ENCODE data around the gene ZSCAN31. TPM values are rescaled to one million over a fixed set of nuclear protein-coding genes. Genes with fewer than 3 reads are reported as not detected.
A peak's percentile ranks its signal among the peaks of the same experiment; 100 is the strongest.

ZSCAN31 gene
- total and polyA plus RNA-seq, 9 of the 15 experiments (the other 6 are each of a cell fraction or from before 2014, with no cell fraction given) = 3.9 to 12.1 (median 7.0) TPM

DNA sequence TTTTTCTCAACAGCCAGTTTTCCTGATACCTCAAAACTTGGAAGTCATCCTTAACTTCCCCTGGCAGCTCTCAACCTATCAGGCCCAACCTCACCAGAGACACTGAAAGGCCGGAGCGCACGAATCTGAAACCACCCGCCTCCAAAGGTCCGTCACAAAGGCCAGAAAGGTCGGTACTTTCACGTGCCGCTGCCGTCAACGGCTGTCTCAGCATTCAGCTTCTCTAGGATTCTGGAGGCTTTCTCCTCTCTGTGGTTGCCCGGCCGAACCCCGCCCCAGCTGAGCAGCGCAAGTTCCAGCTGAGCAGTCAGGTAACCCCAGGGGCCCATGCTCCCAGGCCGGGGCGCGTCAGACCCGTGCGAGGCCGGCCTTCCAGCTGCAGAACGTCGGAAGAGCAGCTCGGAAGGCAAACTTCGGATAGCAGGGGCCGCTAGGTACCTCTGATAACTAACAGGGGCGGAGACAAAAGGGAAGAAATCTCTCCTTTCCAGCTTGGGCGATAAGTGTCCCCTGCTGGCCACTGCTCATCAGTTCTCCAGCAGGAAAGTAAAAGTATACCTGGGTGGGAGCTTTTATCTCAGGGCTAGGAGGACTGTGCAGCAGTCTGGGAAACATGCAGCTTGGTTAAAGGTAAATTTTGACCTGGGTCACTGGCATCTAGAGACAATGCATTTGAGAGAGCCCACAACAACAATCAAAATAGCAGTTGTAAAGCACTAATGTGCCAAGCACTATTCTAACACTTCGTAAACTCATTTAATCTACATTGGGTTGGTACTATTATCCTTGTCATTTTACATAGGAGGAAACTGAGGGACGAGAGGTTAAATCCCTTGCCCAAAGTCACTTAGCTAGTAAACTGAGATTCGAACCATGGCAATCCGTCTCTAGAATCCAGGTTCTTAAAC is 47.5 kb upstream of the ZSCAN31 start (continued):
- no peak for TF ChIP-seq ZNF644 (tag; IDR thresholded peaks at IDR 0.05; ENCODE audit: low read depth)
- no peak for TF ChIP-seq ZNF586 (CRISPR knock-in tag; conservative IDR thresholded peaks at IDR 0.05)
- TF ChIP-seq, protein P1, sequence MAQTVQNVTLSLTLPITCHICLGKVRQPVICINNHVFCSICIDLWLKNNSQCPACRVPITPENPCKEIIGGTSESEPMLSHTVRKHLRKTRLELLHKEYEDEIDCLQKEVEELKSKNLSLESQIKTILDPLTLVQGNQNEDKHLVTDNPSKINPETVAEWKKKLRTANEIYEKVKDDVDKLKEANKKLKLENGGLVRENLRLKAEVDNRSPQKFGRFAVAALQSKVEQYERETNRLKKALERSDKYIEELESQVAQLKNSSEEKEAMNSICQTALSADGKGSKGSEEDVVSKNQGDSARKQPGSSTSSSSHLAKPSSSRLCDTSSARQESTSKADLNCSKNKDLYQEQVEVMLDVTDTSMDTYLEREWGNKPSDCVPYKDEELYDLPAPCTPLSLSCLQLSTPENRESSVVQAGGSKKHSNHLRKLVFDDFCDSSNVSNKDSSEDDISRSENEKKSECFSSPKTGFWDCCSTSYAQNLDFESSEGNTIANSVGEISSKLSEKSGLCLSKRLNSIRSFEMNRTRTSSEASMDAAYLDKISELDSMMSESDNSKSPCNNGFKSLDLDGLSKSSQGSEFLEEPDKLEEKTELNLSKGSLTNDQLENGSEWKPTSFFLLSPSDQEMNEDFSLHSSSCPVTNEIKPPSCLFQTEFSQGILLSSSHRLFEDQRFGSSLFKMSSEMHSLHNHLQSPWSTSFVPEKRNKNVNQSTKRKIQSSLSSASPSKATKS (CRISPR knock-in tag; IDR thresholded peaks at IDR 0.05) = no peak
- TF ChIP-seq RB1 (IDR thresholded peaks at IDR 0.05; ENCODE audit: low read depth) = peak; percentile 63; the same call in 1 of the 2 replicates
- no peak for TF ChIP-seq ZC3H11A (IDR thresholded peaks at IDR 0.05; ENCODE audit: low read depth, low read length)
- TF ChIP-seq, protein P2, sequence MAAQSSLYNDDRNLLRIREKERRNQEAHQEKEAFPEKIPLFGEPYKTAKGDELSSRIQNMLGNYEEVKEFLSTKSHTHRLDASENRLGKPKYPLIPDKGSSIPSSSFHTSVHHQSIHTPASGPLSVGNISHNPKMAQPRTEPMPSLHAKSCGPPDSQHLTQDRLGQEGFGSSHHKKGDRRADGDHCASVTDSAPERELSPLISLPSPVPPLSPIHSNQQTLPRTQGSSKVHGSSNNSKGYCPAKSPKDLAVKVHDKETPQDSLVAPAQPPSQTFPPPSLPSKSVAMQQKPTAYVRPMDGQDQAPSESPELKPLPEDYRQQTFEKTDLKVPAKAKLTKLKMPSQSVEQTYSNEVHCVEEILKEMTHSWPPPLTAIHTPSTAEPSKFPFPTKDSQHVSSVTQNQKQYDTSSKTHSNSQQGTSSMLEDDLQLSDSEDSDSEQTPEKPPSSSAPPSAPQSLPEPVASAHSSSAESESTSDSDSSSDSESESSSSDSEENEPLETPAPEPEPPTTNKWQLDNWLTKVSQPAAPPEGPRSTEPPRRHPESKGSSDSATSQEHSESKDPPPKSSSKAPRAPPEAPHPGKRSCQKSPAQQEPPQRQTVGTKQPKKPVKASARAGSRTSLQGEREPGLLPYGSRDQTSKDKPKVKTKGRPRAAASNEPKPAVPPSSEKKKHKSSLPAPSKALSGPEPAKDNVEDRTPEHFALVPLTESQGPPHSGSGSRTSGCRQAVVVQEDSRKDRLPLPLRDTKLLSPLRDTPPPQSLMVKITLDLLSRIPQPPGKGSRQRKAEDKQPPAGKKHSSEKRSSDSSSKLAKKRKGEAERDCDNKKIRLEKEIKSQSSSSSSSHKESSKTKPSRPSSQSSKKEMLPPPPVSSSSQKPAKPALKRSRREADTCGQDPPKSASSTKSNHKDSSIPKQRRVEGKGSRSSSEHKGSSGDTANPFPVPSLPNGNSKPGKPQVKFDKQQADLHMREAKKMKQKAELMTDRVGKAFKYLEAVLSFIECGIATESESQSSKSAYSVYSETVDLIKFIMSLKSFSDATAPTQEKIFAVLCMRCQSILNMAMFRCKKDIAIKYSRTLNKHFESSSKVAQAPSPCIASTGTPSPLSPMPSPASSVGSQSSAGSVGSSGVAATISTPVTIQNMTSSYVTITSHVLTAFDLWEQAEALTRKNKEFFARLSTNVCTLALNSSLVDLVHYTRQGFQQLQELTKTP (IDR thresholded peaks at IDR 0.05; ENCODE audit: low read depth in 1 of 2, partially characterized antibody in 2 of 2) = no peak
- no peak for TF ChIP-seq EWSR1 (IDR thresholded peaks at IDR 0.05; ENCODE audit: borderline replicate concordance, low read depth, partially characterized antibody)
- TF ChIP-seq TEAD4 (IDR thresholded peaks at IDR 0.05; ENCODE audit: low read length) = peak; percentile 39
- TF ChIP-seq TEAD4 (CRISPR knock-in tag; IDR thresholded peaks at IDR 0.05; ENCODE audit: borderline replicate concordance) = no peak
- peak; percentile 62; the same call in 1 of the 2 replicates for TF ChIP-seq ADNP (tag; IDR thresholded peaks at IDR 0.05)
- TF ChIP-seq FUS (optimal IDR thresholded peaks at IDR 0.05; ENCODE audit: low read depth, low read length) = no peak
- TF ChIP-seq NFYB (IDR thresholded peaks at IDR 0.05; ENCODE audit: extremely low read depth, insufficient read length) = no peak
- TF ChIP-seq ATF1 (CRISPR knock-in tag; IDR thresholded peaks at IDR 0.05) = no peak
- TF ChIP-seq ATF1 (tag; IDR thresholded peaks at IDR 0.05) = peak; percentile 85
- TF ChIP-seq SETDB1 (IDR thresholded peaks at IDR 0.05; ENCODE audit: low read length) = no peak
- TF ChIP-seq, protein P3, sequence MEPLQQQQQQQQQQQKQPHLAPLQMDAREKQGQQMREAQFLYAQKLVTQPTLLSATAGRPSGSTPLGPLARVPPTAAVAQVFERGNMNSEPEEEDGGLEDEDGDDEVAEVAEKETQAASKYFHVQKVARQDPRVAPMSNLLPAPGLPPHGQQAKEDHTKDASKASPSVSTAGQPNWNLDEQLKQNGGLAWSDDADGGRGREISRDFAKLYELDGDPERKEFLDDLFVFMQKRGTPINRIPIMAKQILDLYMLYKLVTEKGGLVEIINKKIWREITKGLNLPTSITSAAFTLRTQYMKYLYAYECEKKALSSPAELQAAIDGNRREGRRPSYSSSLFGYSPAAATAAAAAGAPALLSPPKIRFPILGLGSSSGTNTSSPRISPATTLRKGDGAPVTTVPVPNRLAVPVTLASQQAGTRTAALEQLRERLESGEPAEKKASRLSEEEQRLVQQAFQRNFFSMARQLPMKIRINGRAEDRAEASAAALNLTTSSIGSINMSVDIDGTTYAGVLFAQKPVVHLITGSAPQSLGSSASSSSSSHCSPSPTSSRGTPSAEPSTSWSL (CRISPR knock-in tag; IDR thresholded peaks at IDR 0.05; ENCODE audit: borderline replicate concordance) = no peak
- TF ChIP-seq ZNF282 (CRISPR knock-in tag; IDR thresholded peaks at IDR 0.05) = no peak
- no peak for TF ChIP-seq ZNF780A (CRISPR knock-in tag; IDR thresholded peaks at IDR 0.05)
- TF ChIP-seq SMAD1 (IDR thresholded peaks at IDR 0.05; ENCODE audit: low read depth, low read length, partially characterized antibody) = no peak

Measured in K562 (cell line).